GF-D8 (cell line): ENCODE results near the gene EVA1A.

ENCODE experiments used
- DNase-seq: peaks from one replicate; lab custom pipeline; 2025; lab: John Stamatoyannopoulos, UW

Gene EVA1A

DNA sequence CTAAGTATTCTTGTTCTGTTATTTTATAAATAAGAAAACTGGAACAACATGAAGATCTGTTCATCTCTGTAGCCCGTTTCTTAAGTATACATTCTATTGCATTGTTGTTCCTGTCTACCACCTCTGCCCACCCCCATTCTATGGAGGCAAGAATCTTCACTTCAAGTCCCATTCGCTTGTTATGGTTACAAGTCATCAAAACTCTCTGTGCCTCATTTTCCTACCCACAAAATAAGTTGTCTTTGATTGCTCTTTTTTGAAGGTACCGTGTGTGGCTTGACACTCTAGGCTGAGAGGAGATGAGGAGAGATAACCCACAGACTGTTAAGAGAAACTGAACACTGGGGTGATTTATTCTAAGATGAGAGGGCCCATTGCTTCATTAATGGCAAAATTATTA lies 2.9 kb upstream of the EVA1A start:
- DNase-seq, result no peak

DNA sequence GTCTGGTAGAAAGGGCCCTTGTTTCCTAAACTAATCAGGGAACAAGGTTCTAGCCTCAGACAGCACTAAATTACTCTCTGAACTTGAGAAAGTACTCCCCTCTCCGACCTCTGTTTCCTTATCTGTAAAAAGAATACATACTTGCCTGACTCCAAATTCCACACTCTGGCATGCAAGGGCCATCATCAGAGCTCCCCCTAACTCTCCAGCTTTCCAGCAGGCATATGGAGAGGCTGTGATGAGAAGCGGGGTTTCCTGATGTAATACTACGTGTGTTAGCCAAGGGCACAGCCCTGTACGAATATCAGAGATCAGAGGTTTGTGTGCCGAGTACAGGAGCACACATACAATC lies 1.8 kb upstream of the EVA1A start:
- no peak for DNase-seq

DNA sequence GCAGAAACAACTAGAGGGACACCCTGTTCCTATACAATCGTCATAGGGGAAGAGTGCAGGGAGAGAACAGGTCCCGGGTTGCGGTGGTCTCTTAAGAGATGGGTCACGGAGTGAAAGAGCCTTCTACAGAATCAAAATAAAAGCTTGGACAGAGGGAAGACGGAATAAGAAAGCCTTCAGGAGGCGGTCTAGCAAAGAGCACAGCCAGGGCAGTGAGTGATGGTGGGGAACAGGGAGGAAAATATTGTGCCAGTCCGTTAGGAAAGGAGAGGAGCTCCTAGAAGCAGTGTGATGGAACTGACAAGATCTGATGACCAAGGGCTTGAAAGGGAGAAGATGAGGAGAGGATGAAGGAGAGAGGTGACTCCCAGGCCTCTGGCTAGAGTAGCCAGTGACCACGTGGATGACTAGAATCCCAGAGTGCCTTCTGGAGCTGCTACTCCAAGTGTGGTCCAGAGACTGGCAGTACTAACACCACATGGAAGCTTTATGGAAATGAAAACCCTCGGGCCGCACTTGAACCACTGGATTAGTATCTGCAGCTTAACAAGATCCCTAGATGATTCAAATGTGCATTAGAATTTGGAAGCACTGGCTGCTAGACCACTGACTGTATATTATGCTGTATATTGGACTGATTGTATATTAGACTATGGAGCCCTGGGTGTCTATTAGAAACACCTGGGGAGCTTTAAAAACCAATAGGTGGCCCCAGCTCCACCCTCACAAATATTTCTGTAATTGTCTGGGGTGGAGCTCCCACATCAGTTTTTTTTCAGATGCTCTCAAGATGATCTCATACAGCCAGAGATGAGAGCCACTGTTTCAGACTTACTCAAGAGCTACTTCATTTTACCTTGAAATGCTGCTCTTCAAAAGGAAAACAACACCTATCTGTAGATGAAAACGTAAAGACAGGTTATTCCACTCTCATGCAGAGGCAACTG lies 1.1 kb upstream of the EVA1A start:
- DNase-seq, result no peak

- DNase-seq, result no peak
These were observed 544 bp downstream of the EVA1A start for GRCh38 chr2:75560022-75560767.

- DNase-seq, result no peak
These were observed 1.1 kb downstream of the EVA1A start for GRCh38 chr2:75559680-75560021.

GRCh38 chr2:75558786-75559679 lies 1.7 kb downstream of the EVA1A start:
- DNase-seq, result no peak

DNA sequence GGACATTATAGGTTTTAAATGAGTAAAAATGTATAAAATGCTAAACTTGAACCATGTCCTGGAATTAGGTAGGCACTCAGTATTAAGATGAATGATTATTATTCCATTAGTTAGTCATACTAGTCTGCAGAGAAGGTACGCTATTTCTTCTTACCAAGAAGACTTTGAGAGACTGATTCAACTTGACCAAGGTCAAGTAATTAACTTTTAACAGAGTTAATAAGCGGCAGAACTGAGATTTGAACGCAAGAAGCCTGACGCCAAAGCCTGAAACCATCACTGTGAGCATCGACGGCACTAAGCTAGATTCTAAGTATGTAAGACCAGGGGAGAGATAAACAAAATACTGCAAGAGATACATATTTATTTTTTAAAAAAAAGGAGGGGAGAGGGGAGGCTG lies 2.6 kb downstream of the EVA1A start:
- no peak for DNase-seq

DNA sequence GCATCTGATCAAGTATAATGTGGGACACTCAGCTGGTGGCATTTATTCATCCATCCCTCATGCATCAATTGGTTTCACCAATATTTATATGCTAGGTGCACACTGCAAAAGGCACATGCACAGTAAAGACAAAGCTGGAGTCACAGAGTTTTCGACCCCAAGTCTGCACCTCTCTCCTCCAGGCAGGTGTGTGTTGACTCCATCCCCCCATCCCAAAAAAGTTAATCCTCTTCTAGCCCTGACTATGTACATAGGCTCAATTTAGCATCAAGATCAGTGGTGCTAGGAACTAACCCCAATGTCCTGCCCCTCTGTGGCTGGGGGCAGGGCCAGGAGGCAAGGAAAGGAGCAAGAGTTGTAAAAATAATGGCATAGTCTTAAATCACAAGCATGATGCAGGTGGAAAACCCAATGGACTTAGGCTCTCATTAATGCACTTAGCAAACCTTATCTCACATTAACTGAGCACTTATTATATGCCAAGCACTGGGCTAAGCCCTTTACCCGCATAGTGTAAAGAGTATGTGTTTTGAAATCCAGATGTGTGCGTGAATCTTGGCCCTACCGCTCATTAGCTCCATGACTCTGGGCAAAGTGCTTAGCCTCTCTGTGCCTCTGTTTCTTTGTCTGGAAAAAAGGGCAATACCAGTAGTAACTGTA lies 3.1 kb downstream of the EVA1A start:
- DNase-seq, result no peak

DNA sequence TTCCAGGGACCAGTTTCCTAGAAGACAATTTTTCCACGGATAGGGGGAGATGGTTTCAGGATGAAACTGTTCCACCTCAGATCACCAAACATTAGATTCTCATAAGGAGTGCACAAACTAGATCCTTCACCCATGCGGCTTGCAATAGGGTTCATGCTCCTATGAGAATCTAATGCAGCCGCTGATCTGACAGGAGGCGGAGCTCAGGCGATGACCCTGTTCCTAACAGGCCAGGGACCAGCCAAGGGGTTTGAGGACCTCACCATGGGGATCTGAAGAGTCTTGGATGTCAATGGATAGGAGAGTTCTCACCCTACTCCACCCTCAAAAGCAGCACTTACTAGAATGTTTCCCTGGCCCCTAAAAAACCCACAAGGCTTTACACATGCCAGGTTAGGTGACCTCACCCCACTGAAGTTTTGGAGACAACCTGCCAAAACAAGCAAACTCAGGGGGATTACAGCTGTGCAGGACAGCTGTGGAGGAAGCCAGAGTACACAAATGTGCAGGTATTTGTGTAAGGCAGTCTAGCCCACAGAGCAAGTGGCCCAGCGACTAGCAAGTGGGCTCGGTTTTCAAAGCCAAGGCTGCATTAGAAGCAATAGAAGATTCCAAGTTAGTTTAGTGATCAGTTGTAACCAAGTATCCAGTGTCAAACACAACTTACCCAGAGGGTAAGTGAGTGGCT lies 3.9 kb downstream of the EVA1A start:
- DNase-seq, result no peak

DNA sequence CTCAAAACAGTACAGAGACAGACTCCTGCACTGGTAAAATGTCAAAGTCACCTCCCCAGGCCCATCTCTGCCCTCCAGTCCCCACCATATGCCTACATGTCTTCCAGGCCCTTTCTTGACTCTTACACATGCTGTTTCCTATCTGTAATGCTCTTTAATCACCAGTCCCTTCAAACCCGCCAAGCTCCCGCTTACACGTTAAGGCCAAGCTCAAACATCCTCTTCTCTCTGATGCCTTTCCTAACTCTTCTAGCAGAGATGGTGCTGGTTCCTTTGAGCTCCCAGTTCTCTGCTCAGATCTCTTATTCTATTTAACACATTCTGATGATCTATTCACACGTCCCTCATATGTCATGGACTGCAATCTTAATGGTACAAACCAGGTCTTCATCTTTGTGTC lies 5.0 kb downstream of the EVA1A start:
- no peak for DNase-seq

DNA sequence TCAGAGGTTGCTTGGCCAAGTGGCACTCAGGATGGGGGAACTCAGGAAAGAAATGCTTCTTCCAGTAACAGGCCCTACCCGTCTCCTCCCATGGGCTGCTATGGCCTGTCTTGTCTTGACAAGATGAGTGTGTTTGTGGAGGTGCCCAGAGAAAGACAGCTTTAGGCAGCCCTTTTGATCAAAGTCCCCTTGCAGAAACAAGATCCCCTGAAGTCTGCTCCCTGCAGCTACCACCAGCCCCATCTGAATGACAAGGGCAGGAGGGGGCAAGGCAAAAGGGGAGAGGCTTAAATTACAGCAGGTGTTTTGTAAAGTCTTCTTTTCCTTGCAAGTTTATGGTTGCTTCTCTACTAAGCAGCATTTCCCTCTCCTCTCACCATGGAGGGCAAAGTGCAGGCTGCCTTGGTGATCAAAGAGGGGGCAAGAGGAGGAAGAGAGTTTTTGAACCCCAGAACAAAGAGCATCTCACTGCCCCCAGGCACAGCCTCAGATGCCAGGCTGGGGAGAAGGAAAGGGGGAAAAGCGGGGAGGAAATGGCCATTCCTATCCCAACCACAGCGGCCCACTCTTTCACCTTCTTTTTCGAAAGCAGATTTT lies 6.7 kb downstream of the EVA1A start:
- DNase-seq, result no peak

DNA sequence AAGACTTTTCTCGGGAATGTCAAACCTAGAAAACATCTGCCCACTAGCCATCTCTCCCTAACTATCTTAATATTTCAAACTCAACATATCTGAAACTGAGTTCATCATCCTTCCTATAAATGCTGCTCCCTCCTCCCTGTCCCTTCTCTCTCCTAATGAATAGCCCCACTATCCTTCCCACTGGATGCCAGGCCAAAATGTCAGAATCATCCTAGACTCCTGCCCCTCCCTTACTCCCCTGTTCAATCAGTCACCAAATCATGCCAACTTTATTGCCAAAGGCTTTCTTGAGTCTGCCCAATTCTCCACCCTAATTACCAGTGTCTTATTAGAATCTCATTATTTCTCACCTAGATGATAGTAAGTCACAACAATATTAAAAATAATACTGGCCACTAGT lies 8.5 kb downstream of the EVA1A start:
- no peak for DNase-seq

GRCh38 chr2:75551434-75551833 lies 9.3 kb downstream of the EVA1A start:
- DNase-seq, result no peak

DNA sequence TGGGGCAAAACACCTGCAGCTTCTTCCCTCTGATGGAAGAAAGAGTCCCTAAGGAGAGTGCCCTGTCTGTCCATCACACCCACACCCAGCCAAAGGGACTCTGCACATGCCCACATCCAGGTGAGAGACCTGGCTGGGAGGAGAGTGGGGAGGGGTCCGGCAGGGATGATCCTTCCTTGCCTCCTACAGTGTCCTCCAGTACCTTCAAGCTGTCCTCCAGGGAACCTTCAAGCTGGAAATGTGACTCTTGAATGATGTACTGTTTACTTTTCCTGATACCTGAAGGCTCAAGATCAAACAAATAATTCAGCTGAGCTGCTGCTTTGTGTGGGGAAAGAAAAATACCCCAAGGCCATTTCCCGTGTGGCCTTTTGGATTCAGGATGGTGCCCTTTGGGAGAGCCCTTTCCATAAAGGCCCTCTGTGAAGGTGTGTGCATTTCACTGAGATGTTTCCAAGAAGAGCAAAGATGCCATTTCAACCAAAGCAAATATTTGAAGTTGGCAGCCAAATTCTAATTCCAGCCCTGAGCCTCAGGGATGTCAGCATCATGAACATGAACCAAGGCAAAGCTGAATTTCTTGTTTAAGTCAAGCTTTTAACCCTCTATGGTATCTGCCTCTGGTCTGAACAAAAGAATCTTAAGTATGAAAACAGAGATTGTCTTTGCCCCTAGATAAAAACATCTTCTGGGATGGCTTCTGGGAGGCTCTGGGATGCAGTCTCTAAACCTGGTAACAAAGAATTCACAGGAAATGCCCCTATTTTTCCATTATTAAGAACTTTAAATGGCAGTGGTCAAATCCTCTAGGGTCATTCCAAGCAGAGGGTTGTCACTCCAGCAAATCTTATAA lies 11.1 kb downstream of the EVA1A start:
- DNase-seq, result no peak

DNA sequence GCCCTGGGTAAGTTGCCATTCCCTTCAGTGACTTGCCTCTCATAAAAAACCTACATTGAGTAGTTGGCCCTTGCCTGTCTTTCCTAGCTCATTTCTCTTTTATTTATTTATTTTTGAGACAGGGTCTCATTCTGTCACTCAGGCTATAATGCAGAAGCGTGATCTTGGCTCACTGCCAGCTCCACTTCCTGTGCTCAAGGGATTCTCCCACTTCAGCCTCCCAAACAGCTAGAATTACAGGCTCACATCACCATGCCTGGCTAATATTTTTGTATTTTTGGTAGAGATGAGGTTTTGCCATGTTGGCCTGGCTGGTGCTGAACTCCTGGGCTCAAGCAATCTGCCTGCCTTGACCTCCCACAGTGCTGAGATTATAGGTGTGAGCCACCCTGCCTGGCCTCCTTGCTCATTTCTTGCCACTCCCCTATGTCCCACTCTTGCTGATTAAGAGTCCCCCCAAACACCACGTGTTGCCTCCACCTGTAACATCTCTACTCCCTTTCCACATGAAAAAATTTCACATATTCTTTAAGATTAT lies 12.6 kb downstream of the EVA1A start:
- no peak for DNase-seq

- no peak for DNase-seq
These were observed 13.2 kb downstream of the EVA1A start for GRCh38 chr2:75547345-75548035.

DNA sequence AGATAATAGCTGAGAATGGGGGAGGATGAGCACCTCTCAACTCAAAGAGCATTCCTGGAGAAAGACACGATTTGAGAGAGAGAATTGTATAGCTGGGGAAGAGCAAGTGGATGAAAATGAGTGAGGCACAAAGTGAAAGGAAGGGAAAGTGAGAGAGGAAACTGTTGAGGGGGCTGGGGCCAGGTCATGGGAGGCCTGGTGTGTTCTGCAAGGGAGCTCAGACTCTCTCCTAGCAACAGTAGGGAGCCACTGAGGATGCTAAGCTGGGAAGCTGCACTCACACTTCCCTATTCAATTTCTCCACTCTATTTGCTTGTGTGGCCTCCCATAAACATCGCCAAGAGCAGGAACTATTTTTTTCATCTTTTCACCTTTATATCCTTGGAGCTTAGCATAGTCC lies 14.8 kb downstream of the EVA1A start:
- DNase-seq, result no peak

- no peak for DNase-seq
These were observed 15.4 kb downstream of the EVA1A start for GRCh38 chr2:75545387-75545786.

- DNase-seq, result no peak
These were observed 17.3 kb downstream of the EVA1A start for GRCh38 chr2:75543446-75543845.
